Bone marrow (tissue), 2 donors: ENCODE measurements around the gene HIP1.
"Not testable (repeated sequence)": the region's sequence is repeated elsewhere in the genome, so short reads cannot be mapped to it uniquely, and the experiment has no call there.

ENCODE experiments used
- DNase-seq, 2 donors: peaks; one replicate each; lab custom pipeline; 2025; lab: John Stamatoyannopoulos, UW

Gene HIP1

GRCh38 chr7:75572814-75573213 lies 165.9 kb downstream of the HIP1 start:
- DNase-seq, result no peak

- no peak for DNase-seq
Observed at GRCh38 chr7:75572396-75572795, 166.3 kb downstream of the HIP1 start.

- no peak for DNase-seq
Observed at GRCh38 chr7:75571209-75571608, 167.5 kb downstream of the HIP1 start.

- DNase-seq, result peak in 1 of 2 donors; percentile 56
Observed at GRCh38 chr7:75569629-75570282, 169.0 kb downstream of the HIP1 start.

- DNase-seq, result no peak
Observed at GRCh38 chr7:75567948-75568595, 170.7 kb downstream of the HIP1 start.

- peak in 1 of 2 donors; percentile 82 for DNase-seq
Observed at GRCh38 chr7:75565132-75565837, 173.5 kb downstream of the HIP1 start.

- DNase-seq, result no peak
Observed at GRCh38 chr7:75563171-75563570, 175.6 kb downstream of the HIP1 start.

GRCh38 chr7:75559976-75560365 lies 178.8 kb downstream of the HIP1 start:
- no peak for DNase-seq

- no peak for DNase-seq
Observed at GRCh38 chr7:75559355-75559975, 179.3 kb downstream of the HIP1 start.

GRCh38 chr7:75556835-75557234 lies 181.9 kb downstream of the HIP1 start:
- DNase-seq, result not testable (repeated sequence)

- no peak for DNase-seq
Observed at GRCh38 chr7:75555736-75556135, 183.0 kb downstream of the HIP1 start.

- DNase-seq, result no peak
Observed at GRCh38 chr7:75546237-75547015, 192.3 kb downstream of the HIP1 start.

GRCh38 chr7:75537731-75538130 lies 201.0 kb downstream of the HIP1 start:
- no peak for DNase-seq

GRCh38 chr7:75536940-75537538 lies 201.7 kb downstream of the HIP1 start:
- no peak for DNase-seq

- no peak for DNase-seq
Observed at GRCh38 chr7:75536491-75536890, 202.2 kb downstream of the HIP1 start.

GRCh38 chr7:75534727-75535307 lies 203.9 kb downstream of the HIP1 start:
- peak in 1 of 2 donors; percentile 63 for DNase-seq

- no peak for DNase-seq
Observed at GRCh38 chr7:75533926-75534325, 204.8 kb downstream of the HIP1 start.

- no peak for DNase-seq
Observed at GRCh38 chr7:75532639-75533038, 206.1 kb downstream of the HIP1 start.

GRCh38 chr7:75531359-75531821 lies 207.4 kb downstream of the HIP1 start:
- DNase-seq, result no peak

GRCh38 chr7:75527224-75527722 lies 211.5 kb downstream of the HIP1 start:
- not testable (repeated sequence) for DNase-seq

GRCh38 chr7:75521727-75522126 lies 217.0 kb downstream of the HIP1 start:
- DNase-seq, result not testable (repeated sequence)
